ENCODE measurements around the gene HSD11B2.

HSD11B2 gene

GRCh38 chr16:67458121-67458641, 27.3 kb downstream of the HSD11B2 start:
- DNase-seq (ENCODE audit: low read depth in 2 of 2): no peak
- no peak for TF ChIP-seq CTCF (IDR thresholded peaks at IDR 0.05; ENCODE audit: low read depth, low read length)
- no peak overlapping the region for H3K4me3 ChIP-seq (replicated peaks in 1 of 2; ENCODE audit: low read depth in 2 of 2, low read length in 2 of 2)

- DNase-seq (ENCODE audit: low read depth in 2 of 2): peak in 1 of 2 donors; percentile 38
- TF ChIP-seq CTCF (IDR thresholded peaks at IDR 0.05; ENCODE audit: low read depth, low read length): no peak
These were observed 28.3 kb downstream of the HSD11B2 start for GRCh38 chr16:67459066-67459860.

GRCh38 chr16:67459861-67460150, 28.9 kb downstream of the HSD11B2 start:
- H3K4me3 ChIP-seq (replicated peaks in 1 of 2; ENCODE audit: low read depth in 2 of 2, low read length in 2 of 2): no peak overlapping the region
- DNase-seq (ENCODE audit: low read depth in 2 of 2): no peak
- TF ChIP-seq CTCF (IDR thresholded peaks at IDR 0.05; ENCODE audit: low read depth, low read length): no peak

More at GRCh38 chr16:67459066-67459860, 28.3 kb downstream of the HSD11B2 start:
- H3K4me3 ChIP-seq (replicated peaks in 1 of 2; ENCODE audit: low read depth in 2 of 2, low read length in 2 of 2): no peak overlapping the region

GRCh38 chr16:67460168-67460567, 29.2 kb downstream of the HSD11B2 start:
- H3K4me3 ChIP-seq (replicated peaks in 1 of 2; ENCODE audit: low read depth in 2 of 2, low read length in 2 of 2): no peak overlapping the region
- DNase-seq (ENCODE audit: low read depth in 2 of 2): no peak
- TF ChIP-seq CTCF (IDR thresholded peaks at IDR 0.05; ENCODE audit: low read depth, low read length): no peak

GRCh38 chr16:67460961-67461360, 30.0 kb downstream of the HSD11B2 start:
- H3K4me3 ChIP-seq (replicated peaks in 1 of 2; ENCODE audit: low read depth in 2 of 2, low read length in 2 of 2): no peak overlapping the region
- no peak for DNase-seq (ENCODE audit: low read depth in 2 of 2)
- TF ChIP-seq CTCF (IDR thresholded peaks at IDR 0.05; ENCODE audit: low read depth, low read length): no peak

- no peak overlapping the region for H3K4me3 ChIP-seq (replicated peaks in 1 of 2; ENCODE audit: low read depth in 2 of 2, low read length in 2 of 2)
- TF ChIP-seq CTCF (IDR thresholded peaks at IDR 0.05; ENCODE audit: low read depth, low read length): no peak
- no peak for DNase-seq (ENCODE audit: low read depth in 2 of 2)
These were observed 30.8 kb downstream of the HSD11B2 start for GRCh38 chr16:67461600-67462278.

Data from cardiac fibroblast (primary cell).